ENCODE results near the gene TNFRSF13B.
"Not testable (repeated sequence)": the region's sequence is repeated elsewhere in the genome, so short reads cannot be mapped to it uniquely, and the experiment has no call there.

The TNFRSF13B gene

GRCh38 chr17:16971458-16972338, at the start of gene TNFRSF13B:
Gene TNFRSF13B (minus strand): TSS chr17:16972118. CDS start chr17:16972075, 43 bp downstream.
- no peak for DNase-seq (ENCODE audit: low read depth, low spot score)

DNA sequence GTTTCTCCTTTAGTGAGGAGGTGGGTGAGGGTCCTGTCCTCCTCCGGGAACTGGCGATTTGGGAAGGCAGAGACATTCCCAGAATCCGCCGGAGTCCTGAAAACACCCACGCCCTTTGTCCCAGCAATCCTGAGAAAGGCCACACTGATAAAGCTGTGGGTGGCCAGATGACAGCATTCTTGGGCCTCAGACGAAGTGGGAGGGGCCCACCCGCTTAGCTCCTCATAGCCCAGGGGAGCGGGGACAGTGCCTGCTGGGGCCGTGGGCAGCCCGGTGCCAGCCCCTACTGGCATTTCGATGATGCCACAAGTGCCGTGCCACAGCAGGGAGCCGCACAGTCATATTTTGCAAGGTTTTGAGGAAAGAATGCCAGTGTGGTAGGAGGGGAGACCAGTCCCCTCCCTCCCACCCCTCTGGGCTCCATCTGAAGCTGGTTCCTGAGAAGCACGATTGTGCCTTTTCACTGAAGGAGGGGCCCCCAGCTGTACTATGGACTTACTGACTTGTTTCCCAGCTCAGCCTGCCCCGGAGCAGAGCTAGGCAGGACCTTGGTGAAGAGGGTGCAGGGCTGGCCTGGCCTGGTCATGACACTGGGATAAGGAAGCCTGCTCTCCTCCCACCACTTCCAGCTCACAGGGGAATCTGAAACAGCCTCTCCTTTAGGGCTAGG, 49.4 kb upstream of the TNFRSF13B start:
- no peak for DNase-seq (ENCODE audit: low read depth, low spot score)

- DNase-seq (ENCODE audit: low read depth, low spot score) = no peak
Measured at GRCh38 chr17:17020821-17021193, 48.9 kb upstream of the TNFRSF13B start.

DNA sequence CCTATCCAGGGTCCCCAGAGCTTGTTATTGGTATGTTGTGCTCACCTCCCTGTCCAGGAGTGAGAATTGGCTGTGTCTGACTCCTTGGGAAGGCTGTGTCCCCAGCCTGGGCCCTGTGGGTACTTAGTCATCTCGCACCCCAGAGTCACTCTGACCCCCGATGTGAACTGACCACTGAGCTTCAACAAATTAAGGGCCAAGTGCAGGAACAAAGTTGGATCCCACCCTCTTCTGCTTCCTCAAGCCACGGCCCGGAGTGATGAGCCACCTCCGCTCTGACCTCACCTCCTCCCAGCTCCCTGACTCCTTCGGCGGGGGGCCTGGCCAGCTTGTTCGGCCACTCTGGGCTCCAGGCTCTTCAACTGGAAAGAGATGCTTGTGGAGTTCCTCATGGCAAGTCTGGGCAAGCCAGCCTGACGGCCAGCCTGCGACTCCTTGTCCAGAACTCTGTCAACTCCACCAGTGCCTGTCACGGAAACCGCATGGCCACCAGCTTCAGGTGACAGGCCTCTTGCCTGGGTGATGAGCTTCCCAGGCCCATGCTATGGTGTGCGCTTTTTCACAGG, 48.1 kb upstream of the TNFRSF13B start:
- DNase-seq (ENCODE audit: low read depth, low spot score) = no peak

GRCh38 chr17:17019430-17019762, 47.5 kb upstream of the TNFRSF13B start:
- no peak for DNase-seq (ENCODE audit: low read depth, low spot score)

GRCh38 chr17:17018612-17019429, 46.9 kb upstream of the TNFRSF13B start:
- DNase-seq (ENCODE audit: low read depth, low spot score) = no peak

- no peak for DNase-seq (ENCODE audit: low read depth, low spot score)
Measured at GRCh38 chr17:17018021-17018441, 46.1 kb upstream of the TNFRSF13B start.

DNA sequence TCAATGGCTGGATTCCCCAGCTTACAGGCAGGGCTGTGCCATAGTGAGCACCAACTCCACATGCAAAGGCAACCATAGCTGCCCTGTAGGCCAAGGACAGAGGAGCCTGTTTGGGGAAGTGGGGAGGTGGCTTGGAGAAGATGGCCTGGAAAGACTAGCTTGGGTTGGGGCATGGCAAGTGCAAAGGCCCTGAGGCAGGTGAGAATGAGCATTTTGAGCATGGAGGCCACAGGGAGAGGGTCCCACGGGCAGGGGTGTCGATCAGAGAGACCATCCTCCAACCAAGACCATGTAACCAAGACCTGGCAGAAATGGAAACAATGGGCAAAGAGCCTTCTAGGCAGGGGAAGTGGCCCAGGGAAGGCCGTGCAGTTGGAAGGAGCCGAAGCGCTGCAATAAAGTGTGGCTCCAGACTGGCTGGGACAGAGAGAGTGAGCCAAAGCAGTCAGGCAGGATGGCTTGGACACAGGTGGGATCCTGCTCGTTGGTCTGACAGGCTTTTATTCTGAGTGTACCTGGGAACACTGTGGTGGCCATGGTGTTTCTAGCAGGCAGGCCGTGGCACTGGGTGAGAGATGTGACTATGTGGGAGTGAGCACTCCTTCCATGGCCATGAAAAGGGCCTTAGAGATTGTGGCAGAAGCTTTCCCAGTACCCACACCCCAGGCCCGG, 45.6 kb upstream of the TNFRSF13B start:
- no peak for DNase-seq (ENCODE audit: low read depth, low spot score)

DNA sequence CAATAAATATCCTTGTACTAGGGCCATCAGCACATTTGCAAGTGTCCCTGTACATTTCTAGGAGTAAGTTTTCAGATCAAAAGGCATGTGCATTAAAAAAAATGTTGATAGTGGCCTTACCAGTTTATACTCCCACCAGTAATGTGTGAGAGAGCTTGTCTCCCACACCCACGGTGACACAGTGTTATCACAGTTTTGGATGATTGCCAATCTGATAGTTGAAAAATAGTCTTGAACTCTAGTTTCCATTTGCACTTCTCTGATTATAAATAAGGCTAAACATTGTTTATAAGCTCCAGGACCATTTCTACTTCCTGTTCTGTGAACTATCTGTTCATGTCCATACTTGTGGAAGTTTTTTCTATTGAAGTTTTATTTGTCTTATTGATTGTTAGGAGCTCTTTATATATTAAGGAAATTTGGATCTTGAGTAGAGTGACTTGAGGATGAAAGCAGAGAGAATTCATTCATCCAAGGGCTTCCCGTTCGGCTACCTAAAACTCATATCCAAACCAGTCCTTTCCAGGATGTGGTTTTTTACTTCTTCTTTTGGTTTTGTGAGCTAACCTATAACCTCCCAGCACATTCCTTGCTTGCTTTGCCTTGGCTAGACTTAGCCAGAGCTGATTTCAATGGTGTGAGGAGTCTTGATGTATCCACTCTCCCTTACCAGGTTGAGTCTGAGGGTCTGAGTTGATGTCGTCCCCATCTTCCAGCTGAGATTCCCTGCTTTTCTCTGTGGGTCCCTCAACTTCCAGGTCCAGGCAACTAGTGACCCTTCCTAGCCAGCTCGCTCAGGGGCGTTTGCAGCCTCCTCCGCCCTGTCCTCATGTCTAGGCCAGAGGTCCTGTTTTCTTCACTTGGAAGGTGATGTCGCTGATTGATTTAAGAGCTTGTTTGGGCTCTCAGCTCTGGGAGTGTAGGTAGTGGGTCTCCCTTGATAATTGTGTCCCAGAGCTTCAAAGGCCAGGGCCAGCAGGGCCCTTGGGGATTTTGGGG, 44.6 kb upstream of the TNFRSF13B start:
- not testable (repeated sequence) for DNase-seq (ENCODE audit: low read depth, low spot score)

DNA sequence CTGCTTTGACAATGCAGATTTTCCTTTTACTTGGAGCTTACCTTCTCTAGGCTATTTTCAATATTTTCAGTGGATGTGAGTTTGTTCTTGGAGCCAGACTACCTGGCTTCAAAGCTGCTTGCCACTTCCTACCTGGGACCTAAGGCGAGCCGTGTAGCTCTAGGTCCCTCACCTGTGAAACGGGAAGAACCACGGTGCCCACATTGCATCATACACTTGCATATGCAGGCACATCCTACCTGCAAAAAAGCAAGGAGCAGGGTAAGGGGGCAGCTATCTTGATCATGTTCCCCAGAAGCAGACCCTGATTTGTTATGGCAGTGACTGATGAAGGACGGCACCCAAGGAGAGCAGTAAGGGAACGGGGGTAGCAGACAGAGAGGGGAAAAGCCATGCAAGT, 43.3 kb upstream of the TNFRSF13B start:
- no peak for DNase-seq (ENCODE audit: low read depth, low spot score)

DNA sequence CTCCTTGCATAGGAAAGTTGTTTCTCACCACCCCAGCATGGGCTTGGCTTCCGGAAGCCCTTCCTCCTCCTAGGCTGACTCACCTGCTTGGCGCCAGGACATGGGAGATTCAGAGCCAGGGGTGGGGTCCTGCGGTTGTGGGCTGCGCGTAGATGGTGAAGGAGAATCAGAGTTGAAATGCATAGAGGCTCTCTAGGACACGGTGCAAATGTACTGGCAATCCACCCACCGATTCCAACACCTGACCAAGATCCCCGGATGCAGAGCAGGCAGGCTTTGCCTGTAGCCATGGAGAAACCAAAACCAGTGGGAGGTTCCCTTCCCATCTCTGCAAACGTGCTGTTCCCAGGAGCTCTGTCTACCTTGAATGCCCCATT, 42.8 kb upstream of the TNFRSF13B start:
- DNase-seq (ENCODE audit: low read depth, low spot score) = not testable (repeated sequence)

DNA sequence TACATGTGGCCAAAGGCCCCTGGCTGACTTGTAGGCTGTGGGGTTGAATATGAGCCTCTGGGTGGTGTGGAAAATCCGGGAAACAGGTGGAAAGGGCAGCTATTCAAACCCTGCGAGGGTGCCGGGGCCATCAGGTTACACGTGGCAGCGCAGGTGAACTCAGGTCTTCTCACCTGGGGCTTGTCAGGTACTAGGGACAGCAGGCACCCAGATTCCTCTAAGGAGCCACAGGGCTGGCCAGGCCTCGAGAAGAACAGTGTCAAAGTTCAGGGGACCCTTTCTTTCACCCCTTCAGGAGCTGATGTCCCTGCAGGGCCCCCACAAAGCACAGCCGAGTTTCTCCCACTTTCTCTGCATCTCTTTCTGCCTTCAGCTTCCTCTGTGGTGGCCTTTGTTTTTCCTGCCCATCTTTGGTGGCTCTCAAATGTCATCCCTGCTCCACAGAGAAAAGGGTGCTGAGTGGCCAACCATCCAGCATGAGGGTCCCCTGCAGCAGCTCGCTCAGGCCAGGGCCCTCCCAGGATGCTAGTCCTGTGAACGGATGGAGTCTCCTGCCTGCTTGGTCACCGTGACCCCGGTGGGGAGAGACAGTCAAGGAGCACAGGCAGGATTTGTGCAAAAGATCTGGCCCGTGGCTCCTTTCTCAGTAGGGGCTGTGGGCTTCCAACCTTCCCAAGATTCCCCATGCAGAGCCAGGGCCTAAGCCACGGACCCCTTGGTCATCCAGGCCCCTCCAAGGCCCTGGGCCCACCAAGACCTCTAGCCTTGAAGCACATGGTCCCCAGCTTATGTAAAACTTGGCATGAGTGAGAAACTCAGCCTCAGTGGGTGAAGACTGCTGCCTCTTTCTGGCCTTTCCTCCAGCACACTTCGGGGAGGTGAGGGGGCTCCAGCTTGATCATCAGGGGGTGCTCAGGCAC, 42.2 kb upstream of the TNFRSF13B start:
- DNase-seq (ENCODE audit: low read depth, low spot score) = not testable (repeated sequence)

- DNase-seq (ENCODE audit: low read depth, low spot score) = not testable (repeated sequence)
Measured at GRCh38 chr17:17011043-17011907, 39.4 kb upstream of the TNFRSF13B start.

DNA sequence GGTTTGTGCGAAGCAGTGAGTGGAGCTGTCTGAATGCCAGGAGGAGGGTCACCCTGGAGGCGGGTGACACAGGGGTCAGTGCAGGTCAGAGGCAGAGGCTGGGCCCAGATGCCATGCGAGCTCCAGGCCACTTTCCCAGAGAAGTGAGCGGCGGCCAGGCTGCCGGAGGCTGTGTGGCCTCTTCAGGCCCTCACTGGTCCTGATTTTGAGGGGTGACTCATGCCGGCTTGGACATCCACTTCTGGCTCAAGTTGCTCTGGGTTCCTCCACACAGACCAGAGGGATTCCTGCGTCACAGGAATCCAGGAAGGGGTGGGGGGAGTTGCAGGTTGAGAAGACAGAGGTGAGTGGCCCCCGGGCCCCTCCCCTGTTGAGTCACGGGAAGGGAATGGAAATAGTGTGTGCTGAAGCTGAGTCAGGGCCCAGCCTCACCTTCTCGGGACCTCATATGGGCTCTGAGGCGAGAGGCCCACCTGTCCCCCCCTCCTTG, 38.7 kb upstream of the TNFRSF13B start:
- not testable (repeated sequence) for DNase-seq (ENCODE audit: low read depth, low spot score)

DNA sequence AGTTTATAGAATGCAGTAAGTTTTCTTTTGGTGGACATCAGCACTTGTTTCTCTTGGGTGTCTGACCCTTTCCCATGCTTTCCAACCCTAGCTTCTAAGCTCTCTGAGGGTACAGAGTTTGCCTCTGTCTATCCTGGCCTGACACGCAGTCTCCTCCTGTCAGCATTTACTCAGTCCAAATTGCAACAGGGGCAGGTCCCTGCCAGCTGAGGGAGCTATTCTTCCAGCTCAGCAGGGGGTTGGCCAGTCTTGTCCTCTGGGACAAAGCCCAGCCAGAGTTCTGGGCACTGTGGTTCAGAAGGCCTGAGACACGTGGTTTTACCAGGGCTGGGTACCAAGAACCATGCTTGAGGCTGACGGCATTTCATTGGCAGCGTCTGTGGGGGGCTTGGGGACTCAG, 38.1 kb upstream of the TNFRSF13B start:
- not testable (repeated sequence) for DNase-seq (ENCODE audit: low read depth, low spot score)

- not testable (repeated sequence) for DNase-seq (ENCODE audit: low read depth, low spot score)
Measured at GRCh38 chr17:17008621-17009397, 36.9 kb upstream of the TNFRSF13B start.

- DNase-seq (ENCODE audit: low read depth, low spot score) = not testable (repeated sequence)
Measured at GRCh38 chr17:17007891-17008290, 36.0 kb upstream of the TNFRSF13B start.

Data from smooth muscle cell of the brain vasculature (primary cell).